K562 (cell line): ENCODE data around the gene ECSIT. TPM values are rescaled to one million over a fixed set of nuclear protein-coding genes. Genes with fewer than 3 reads are reported as not detected.
A peak's percentile ranks its signal among the peaks of the same experiment; 100 is the strongest.

Source experiments
- ATAC-seq: fragments of 200-7000 bp; cut with Tn5 transposase; 3 replicates; pipeline ENCODE4 v1.9.1; 2020; ENCODE audit warnings: moderate library complexity
- BruUV-seq: library from RNA; stranded (reverse); fragments of 400-500 nt; replicated peaks from 2 replicates; lab custom pipeline; 2021; lab: Mats Ljungman, UMichigan
- CTCF ChIA-PET: fragments of 300-600 bp; formaldehyde crosslinking; extraction: SDS; loops from one replicate; lab custom pipeline; 2021; ENCODE audit warnings: low intra/inter-chr PET ratio; lab: Yijun Ruan, JAX
- POLR2A ChIA-PET: fragments of 300-600, 350-650 bp; sonication (Branson Sonifier 250); formaldehyde crosslinking; extraction: SDS; loops from one replicate; lab custom pipeline; 2021; ENCODE audit warnings: antibody characterized with exemption, inconsistent platforms; lab: Yijun Ruan, JAX
- DNase-seq, 4 experiments: peaks; one replicate each; pipeline versions ENCODE4 v3.0.0 to v3.0.0-alpha.2; 2011 to 2018; ENCODE audit warnings: low spot score in 3 of 4, mixed read lengths in 3 of 4; ENCODE audit errors: extremely low read depth in 1 of 4
- FAIRE-seq: peaks from 2 replicates; lab custom pipeline; 2011; peaks lifted over from hg19 to GRCh38; lab: Jason Lieb, UNC
- H2AFZ ChIP-seq: 2 replicates; pipeline ENCODE4 v1.6.0; 2011; ENCODE audit warnings: low read depth, low read length, control low read depth, inconsistent platforms
- H3K27ac ChIP-seq: fragments of 200-600 bp; 3 replicates; pipeline ENCODE4 v1.8.0; 2011; ENCODE audit warnings: low read depth, mild to moderate bottlenecking, control low read depth, inconsistent platforms, low read length, moderate library complexity, mixed read lengths; ENCODE audit errors: extremely low read depth
- H3K27me3 ChIP-seq, 2 experiments: fragments of 300-600 bp in 1 of 2; 2 replicates in 1 of 2; 3 replicates in 1 of 2; pipeline versions ENCODE4 v1.6.0 to v1.8.0; 2011; ENCODE audit warnings: inconsistent platforms in 2 of 2, low read length in 2 of 2, mild to moderate bottlenecking in 1 of 2, mixed read lengths in 1 of 2, moderate library complexity in 1 of 2; ENCODE audit not compliant: control insufficient read depth in 2 of 2, insufficient read depth in 2 of 2
- H3K36me3 ChIP-seq: fragments of 300-600 bp; 3 replicates; pipeline ENCODE4 v1.8.0; 2011; ENCODE audit warnings: mild to moderate bottlenecking, low read length, inconsistent platforms; ENCODE audit not compliant: control insufficient read depth, insufficient read depth
- H3K4me1 ChIP-seq, 2 experiments: fragments of 200-600 bp in 1 of 2; replicated peaks in 1 of 2; 2 replicates in 1 of 2; 3 replicates in 1 of 2; pipeline versions ENCODE4 v1.5.1 to v1.8.0; 2011; ENCODE audit warnings: inconsistent platforms in 2 of 2, low read length in 2 of 2, mild to moderate bottlenecking in 1 of 2, mixed read lengths in 1 of 2, moderate library complexity in 1 of 2; ENCODE audit not compliant: control insufficient read depth in 2 of 2, insufficient read depth in 2 of 2
- H3K4me2 ChIP-seq: 2 replicates; pipeline ENCODE4 v1.6.1; 2011; ENCODE audit warnings: low read length, control low read depth, inconsistent platforms, mixed read lengths; ENCODE audit not compliant: insufficient read depth
- H3K4me3 ChIP-seq: fragments of 200-600 bp; sonication (generic), shearing (Covaris generic); 2 replicates; pipeline ENCODE4 v1.5.1; 2016; ENCODE audit warnings: control low read depth, inconsistent platforms
- H3K79me2 ChIP-seq: fragments of 200-600 bp; 3 replicates; pipeline ENCODE4 v1.8.0; 2011; ENCODE audit warnings: low read length, inconsistent platforms; ENCODE audit not compliant: control insufficient read depth, insufficient read depth
- H3K9ac ChIP-seq, 2 experiments: 2 replicates each; pipeline versions ENCODE4 v1.6.0 to v1.6.1; 2011; ENCODE audit warnings: low read depth in 2 of 2, low read length in 2 of 2, control low read depth in 1 of 2, inconsistent platforms in 1 of 2, mild to moderate bottlenecking in 1 of 2, mixed read lengths in 1 of 2; ENCODE audit not compliant: insufficient read depth in 1 of 2
- H3K9me1 ChIP-seq: one replicate; pipeline ENCODE4 v1.6.0; 2011; ENCODE audit warnings: inconsistent platforms, mild to moderate bottlenecking, low read length, moderate library complexity; ENCODE audit not compliant: control insufficient read depth, insufficient read depth
- H3K9me3 ChIP-seq: replicated peaks from 2 replicates; pipeline ENCODE4 v1.5.1; 2011; ENCODE audit warnings: low read depth, low read length, inconsistent platforms; ENCODE audit not compliant: control insufficient read depth, insufficient read depth
- H4K20me1 ChIP-seq: replicated peaks from 2 replicates; pipeline ENCODE4 v1.6.1; 2011; ENCODE audit warnings: low read length, inconsistent platforms, mixed read lengths; ENCODE audit not compliant: control insufficient read depth, insufficient read depth
- ARID2 ChIP-seq: fragments of 450-650 bp; IDR thresholded peaks from 2 replicates; pipeline ENCODE4 v1.6.1; 2017; ENCODE audit warnings: antibody characterized with exemption, mild to moderate bottlenecking
- ATF3 ChIP-seq, 2 experiments: fragments of 450-650 bp in 1 of 2; sonication (generic) in 1 of 2; formaldehyde crosslinking in 1 of 2; IDR thresholded peaks in 1 of 2; conservative IDR thresholded peaks in 1 of 2; 2 replicates each; pipeline versions ENCODE4 v1.6.1 to v1.8.1; 2016 to 2023; ENCODE audit warnings: mild to moderate bottlenecking in 2 of 2, moderate library complexity in 2 of 2, inconsistent platforms in 1 of 2, missing genetic modification reagents in 1 of 2
- BDP1 ChIP-seq: IDR thresholded peaks from 3 replicates; pipeline ENCODE4 v1.6.1; 2011; ENCODE audit not compliant: insufficient read length, insufficient read depth
- GTF2A2 ChIP-seq: IDR thresholded peaks from 2 replicates; pipeline ENCODE4 v1.6.1; 2016; ENCODE audit warnings: mild to moderate bottlenecking, missing genetic modification characterization, missing compliant biosample characterization
- IRF9 ChIP-seq: fragments of 450-650 bp; IDR thresholded peaks from 2 replicates; pipeline ENCODE4 v1.6.1; 2016; ENCODE audit warnings: missing biosample characterization, missing genetic modification characterization
- NELFE ChIP-seq: IDR thresholded peaks from 2 replicates; pipeline ENCODE4 v1.6.1; 2011; ENCODE audit warnings: mild to moderate bottlenecking; ENCODE audit not compliant: insufficient read depth, insufficient read length
- NFE2 ChIP-seq: IDR thresholded peaks from 2 replicates; pipeline ENCODE4 v1.6.1; 2014; ENCODE audit warnings: antibody characterized with exemption, low read depth
- POLR3G ChIP-seq: IDR thresholded peaks from 2 replicates; pipeline ENCODE4 v1.6.1; 2011; ENCODE audit not compliant: insufficient read length, insufficient replicate concordance; ENCODE audit errors: extremely low read depth
- SRF ChIP-seq, 2 experiments: fragments of 250-450, 450-650 bp in 1 of 2; sonication (Bioruptor Pico) in 1 of 2; sonication (generic) in 1 of 2; formaldehyde crosslinking; IDR thresholded peaks; 2 replicates each; pipeline versions ENCODE4 v1.5.0 to v1.5.1; 2020 to 2022; ENCODE audit warnings: mild to moderate bottlenecking in 1 of 2, missing genetic modification reagents in 1 of 2
- STAG1 ChIP-seq: sonication (generic); formaldehyde crosslinking; IDR thresholded peaks from 2 replicates; pipeline ENCODE4 v1.5.0; 2020; ENCODE audit warnings: missing genetic modification reagents, borderline replicate concordance
- TSC22D4 ChIP-seq: fragments of 450-650 bp; IDR thresholded peaks from 2 replicates; pipeline ENCODE4 v1.6.1; 2016; ENCODE audit warnings: missing genetic modification characterization, missing biosample characterization, control low read depth
- ZBED1 ChIP-seq: IDR thresholded peaks from 2 replicates; pipeline ENCODE4 v1.6.1; 2014
- ZNF239 ChIP-seq: fragments of 250-450 bp; sonication (Bioruptor Pico); IDR thresholded peaks from 2 replicates; pipeline ENCODE4 v1.4.0; 2020; ENCODE audit warnings: mild to moderate bottlenecking
- ZNF280A ChIP-seq: fragments of 450-650 bp; IDR thresholded peaks from 2 replicates; pipeline ENCODE4 v1.6.1; 2018; ENCODE audit warnings: mild to moderate bottlenecking, low read depth; ENCODE audit not compliant: partially characterized antibody
- ZNF436 ChIP-seq: fragments of 250-450, 450-650 bp; sonication (Bioruptor Pico); formaldehyde crosslinking; IDR thresholded peaks from 2 replicates; pipeline ENCODE4 v1.7.0; 2020; ENCODE audit warnings: mild to moderate bottlenecking
- WGBS: fragments of 100-300 bp; shearing (Covaris generic); methylation state at CpG from one replicate; pipeline ENCODE4 v1.1.6; 2016; ENCODE audit warnings: low coverage, mixed read lengths; ENCODE audit not compliant: insufficient coverage; ENCODE audit errors: missing lambda C conversion rate; 5-methylcytosine and 5-hydroxymethylcytosine counted together
- in situ Hi-C: fragments of 300-500 bp; cut with MboI; formaldehyde crosslinking; loops from 4 replicates; pipeline ENCODE4 v1.15.0; 2018; ENCODE audit warnings: inconsistent platforms, mixed read lengths
- intact Hi-C: fragments of 100-400 bp; cut with micrococcal nuclease; formaldehyde crosslinking; loops from 2 replicates; pipeline ENCODE4 v1.14.2; 2022
- polyA plus RNA-seq, 8 experiments: library from polyadenylated mRNA; depleted of rRNA in 4 of 8; stranded (reverse) in 5 of 8; unstranded in 3 of 8; fragments of >200 nt; fragmentation: Nextera tagmentation in 2 of 8; fragmentation: Illumina TruSeq in 1 of 8; extraction: Ambion mirVana in 2 of 8; extraction: Trizol in 1 of 8; gene quantifications; 2 replicates each; pipeline versions ENCODE4 v1.2.1 to v1.2.3, GENCODE V29; 2011 to 2014; ENCODE audit warnings: inconsistent platforms in 1 of 8, missing spikeins in 1 of 8
- total RNA-seq, 7 experiments: library from RNA; depleted of rRNA in 6 of 7; stranded (reverse); fragments of >200 nt in 6 of 7; fragmentation: Illumina TruSeq in 2 of 7; extraction: Trizol in 2 of 7; gene quantifications; 2 replicates each; pipeline versions ENCODE4 v1.2.1 to v1.2.3, GENCODE V29; 2011 to 2021; ENCODE audit warnings: low replicate concordance in 1 of 7

Gene ECSIT
- total and polyA plus RNA-seq, 9 of the 15 experiments (the other 6 are each of a cell fraction or from before 2014, with no cell fraction given): 1.1 to 82.5 (median 43.9) TPM

DNA sequence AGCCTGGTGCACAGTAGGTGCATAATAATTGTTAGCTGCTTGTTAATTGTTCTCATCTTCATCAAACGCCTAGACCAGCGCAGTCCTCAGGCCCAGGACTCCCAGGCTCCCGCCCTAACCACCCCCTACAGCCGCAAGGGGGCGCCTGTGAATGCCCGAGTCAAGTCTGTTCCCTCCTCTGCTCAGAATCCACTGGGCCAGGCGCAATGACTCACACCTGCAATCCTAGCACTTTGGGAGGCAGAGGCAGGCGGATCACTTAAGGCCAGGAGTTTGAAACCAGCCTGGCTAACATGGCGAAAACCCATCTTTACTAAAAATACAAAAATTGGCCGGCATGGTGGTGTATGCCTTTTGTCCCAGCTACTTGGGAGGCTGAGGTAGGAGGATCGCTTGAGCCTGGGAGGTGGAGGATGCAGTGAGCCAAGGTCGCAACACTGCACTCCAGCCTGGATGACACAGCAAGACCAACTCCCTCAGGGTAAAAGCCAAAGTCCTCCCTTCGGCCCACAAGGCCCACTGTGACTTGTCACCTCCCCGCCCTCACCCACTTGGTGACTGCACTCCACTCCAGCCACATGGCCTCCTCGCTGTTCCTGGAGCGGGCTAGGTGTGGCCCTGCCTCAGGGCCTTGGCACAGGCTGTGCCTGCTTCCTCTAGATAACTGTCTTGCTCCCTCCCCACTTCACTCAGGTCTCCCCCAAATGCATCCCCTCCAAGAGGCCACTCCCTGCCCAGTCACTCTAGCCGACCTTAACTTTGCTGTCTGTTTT, 32.4 kb downstream of the ECSIT start:
- Histone ChIP-seq H3K9me1 (no peaks in the 10 kb centered on the region), H3K79me2 (no peaks in the 10 kb centered on the region), H2AFZ (no peak overlapping the region), H3K27me3 (no peaks in the 10 kb centered on the region), H3K4me1 (peaks cover 15 to 42% of the 10 kb centered on the region in 2 experiments), H3K27ac (peak overlapping the region; percentile 39; the same call in 2 of the 3 replicates), H3K9me3 (no peaks in the 10 kb centered on the region), H4K20me1 (peaks cover 4% of the 10 kb centered on the region; the same call in 1 of the 2 replicates), H3K36me3 (peaks cover 11% of the 10 kb centered on the region; the same call in 2 of the 3 replicates), H3K9ac (peak overlapping the region in 1 of 2 experiments; percentile 63; a peak in 2 of 4 replicates), H3K4me2 (peak overlapping the region; percentile 7; the same call in 1 of the 2 replicates), H3K4me3 (no peak overlapping the region)
- no TSS peak for BruUV-seq
- intact Hi-C loops (loop anchor here (1.0 to 5.0 kb wide), 3 partner anchors 41 to 91 kb away; partner anchors contain the start of gene CNN1), in situ Hi-C loops (loop anchor here (5.0 kb wide), 1 partner anchor 91 kb away; no protein-coding TSS in a partner anchor)
- DNase-seq (peak; percentile 84 to 93 (median 88)), ATAC-seq (peak; percentile 99), FAIRE-seq (peak; percentile 89)
- POLR2A ChIA-PET: interaction anchor here (0.6 to 1.1 kb wide), 3 partner anchors 150 to 896 kb away, joined by 3 to 4 read pairs (median 3); partner anchors contain the start of genes CCDC159 and TMEM205
- CTCF ChIA-PET: interaction anchor here (0.5 to 1.6 kb wide), 4 partner anchors 14 to 91 kb away, joined by 3 to 7 read pairs (median 4); partner anchors contain the start of gene ELOF1
- 29% methylated on average over 16 of the region's 17 CpGs for WGBS
- no peak for TF ChIP-seq POLR3G
- TF ChIP-seq NELFE: no peak
- no peak for TF ChIP-seq ZNF280A
- TF ChIP-seq GTF2A2 (tag): no peak
- no peak for TF ChIP-seq BDP1
- TF ChIP-seq IRF9: no peak
- TF ChIP-seq NFE2: peak; percentile 57
- no peak for TF ChIP-seq TSC22D4 (tag)
- no peak for TF ChIP-seq ZNF436 (CRISPR knock-in tag)
- no peak for TF ChIP-seq ZBED1
- TF ChIP-seq ARID2: no peak
- TF ChIP-seq ATF3 (IDR thresholded peaks at IDR 0.05): peak; percentile 91
- TF ChIP-seq ATF3 (CRISPR knock-in tag; conservative IDR thresholded peaks at IDR 0.05): peak; percentile 71
- 0 out of 4 replicates have a peak, but pooled peaks of 1 of the 2 experiments have one; percentile 47 for TF ChIP-seq SRF (CRISPR knock-in tag; IDR thresholded peaks at IDR 0.05)
- no peak for TF ChIP-seq ZNF239 (CRISPR knock-in tag)
- peak; percentile 73; the same call in 1 of the 2 replicates for TF ChIP-seq STAG1 (CRISPR knock-in tag)
